Right cardiac atrium (tissue), 5 donors: ENCODE results near the gene PKD2. TPM values are rescaled to one million over a fixed set of nuclear protein-coding genes. Genes with fewer than 3 reads are reported as not detected.

Source experiments
- ATAC-seq, 2 donors: fragments of 200-7000 bp; cut with Tn5 transposase; one replicate each; pipeline versions ENCODE4 v1.8.0 to v1.9.1; 2020; ENCODE audit warnings: moderate library complexity in 2 of 2, mild to moderate bottlenecking in 1 of 2
- DNase-seq, 3 donors: peaks; one replicate each; pipeline ENCODE4 v3.0.0-alpha.2; 2020
- H3K27ac ChIP-seq: one replicate; pipeline ENCODE4 v1.5.1; 2013; ENCODE audit warnings: mild to moderate bottlenecking, low read length, control low read depth, moderate library complexity
- H3K27me3 ChIP-seq: one replicate; pipeline ENCODE4 v1.6.1; 2013; ENCODE audit not compliant: control insufficient read depth, insufficient read depth
- H3K4me1 ChIP-seq: one replicate; pipeline ENCODE4 v1.6.1; 2013; ENCODE audit warnings: low read length; ENCODE audit not compliant: control insufficient read depth, insufficient read depth
- H3K4me3 ChIP-seq: one replicate; pipeline ENCODE4 v1.5.1; 2013; ENCODE audit warnings: low read length, control low read depth
- H3K9me3 ChIP-seq: one replicate; pipeline ENCODE4 v1.6.1; 2013; ENCODE audit warnings: low read length; ENCODE audit not compliant: control insufficient read depth
- WGBS: extraction: QIAGEN DNeasy Blood & Tissue Kit; methylation state at CpG from one replicate; pipeline ENCODE4 v1.1.7; 2013; 5-methylcytosine and 5-hydroxymethylcytosine counted together
- intact Hi-C, 4 donors: fragments of 100-400 bp; cut with DNase I; formaldehyde crosslinking; loops; one replicate each; pipeline versions ENCODE4 v1.11.0 to v1.14.0; 2022 to 2023
- long read RNA-seq, 4 donors: library from polyadenylated mRNA; unstranded; transcript quantifications; one replicate each; pipeline ENCODE4 v2.0.0, GENCODE V29; 2020 to 2021
- polyA plus RNA-seq: library from polyadenylated mRNA; stranded (reverse); fragments of 200-250 nt; gene quantifications from one replicate; pipeline ENCODE4 v1.2.3, GENCODE V29; 2013
- total RNA-seq, 4 donors: library from RNA; stranded (reverse); fragmentation: NEBNext Ultra II Directional; extraction: Animal tissue kit (Norgen Biotek cat#: 25700); gene quantifications; one replicate each; pipeline ENCODE4 v1.2.1, GENCODE V29; 2021
- donor health status: healthy with polysubstance abuse.
- donor health status: DM: no; HTN: yes; CAD: no.
- donor health status: DM: no; HTN: no; CAD: no.
- donor health status: DM: no; HTN: yes; CAD: no; lungs with severe emphysema.
- donor health status: DM: yes; HTN: yes; CAD: no.

The PKD2 gene
- 10 to 100 TPM; 17.5 to 22.6 (median 20.9) TPM for total RNA-seq
- 10.3 TPM for polyA plus RNA-seq
- long read RNA-seq, donor 1, full-length matches to known transcripts = 10 of 25 reads
- long read RNA-seq, donor 1, partial matches to known transcripts = 9 of 25 reads
- long read RNA-seq, donor 1, other reads (novel, unspliced or antisense) = 6 of 25 reads
- long read RNA-seq, donor 2, full-length matches to known transcripts = 4 of 10 reads
- long read RNA-seq, donor 2, partial matches to known transcripts = 2 of 10 reads
- long read RNA-seq, donor 2, other reads (novel, unspliced or antisense) = 4 of 10 reads
- long read RNA-seq, donor 3, partial matches to known transcripts = 9 of 11 reads
- long read RNA-seq, donor 3, other reads (novel, unspliced or antisense) = 2 of 11 reads
- long read RNA-seq, donor 4, full-length matches to known transcripts = 7 of 11 reads
- long read RNA-seq, donor 4, partial matches to known transcripts = 1 of 11 reads
- long read RNA-seq, donor 4, other reads (novel, unspliced or antisense) = 3 of 11 reads

DNA sequence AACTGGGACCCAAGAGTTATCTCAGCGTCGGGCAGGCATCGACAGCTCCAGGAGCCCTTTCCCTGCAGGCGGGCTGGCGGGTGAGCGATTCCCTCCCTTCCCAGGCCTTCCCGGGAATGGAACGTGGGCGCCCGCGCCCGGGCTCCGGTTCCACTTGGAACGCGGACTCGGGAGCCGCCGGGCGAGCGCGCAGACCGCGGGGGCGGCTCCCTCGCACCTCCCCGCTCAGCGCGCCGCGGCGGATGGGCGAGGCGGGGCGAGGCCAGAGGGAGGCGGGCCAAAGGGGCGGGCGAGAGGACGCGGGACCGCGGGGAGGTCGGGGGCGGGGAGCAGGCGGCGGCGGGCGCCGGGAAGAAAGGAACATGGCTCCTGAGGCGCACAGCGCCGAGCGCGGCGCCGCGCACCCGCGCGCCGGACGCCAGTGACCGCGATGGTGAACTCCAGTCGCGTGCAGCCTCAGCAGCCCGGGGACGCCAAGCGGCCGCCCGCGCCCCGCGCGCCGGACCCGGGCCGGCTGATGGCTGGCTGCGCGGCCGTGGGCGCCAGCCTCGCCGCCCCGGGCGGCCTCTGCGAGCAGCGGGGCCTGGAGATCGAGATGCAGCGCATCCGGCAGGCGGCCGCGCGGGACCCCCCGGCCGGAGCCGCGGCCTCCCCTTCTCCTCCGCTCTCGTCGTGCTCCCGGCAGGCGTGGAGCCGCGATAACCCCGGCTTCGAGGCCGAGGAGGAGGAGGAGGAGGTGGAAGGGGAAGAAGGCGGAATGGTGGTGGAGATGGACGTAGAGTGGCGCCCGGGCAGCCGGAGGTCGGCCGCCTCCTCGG lies at the start of gene PKD2:
PKD2 (plus strand) TSS at position 332 of the 818 bp plus-strand sequence; CDS start at position 431, 99 bp downstream.
- H3K27ac ChIP-seq = peak within 1 kb of the TSS; percentile 41
- under 1% methylated on average over 116 of the region's 116 CpGs for WGBS
- peaks cover 3% of the 10 kb centered on the region for H3K4me1 ChIP-seq
- no peaks in the 10 kb centered on the region for H3K9me3 ChIP-seq
- no peaks in the 10 kb centered on the region for H3K27me3 ChIP-seq
- peak within 1 kb of the TSS; percentile 67 for H3K4me3 ChIP-seq
- intact Hi-C loops = no loop called here
- DNase-seq = peak; percentile 91 to 96 (median 96)
- ATAC-seq = peak; percentile 98 to 99

DNA sequence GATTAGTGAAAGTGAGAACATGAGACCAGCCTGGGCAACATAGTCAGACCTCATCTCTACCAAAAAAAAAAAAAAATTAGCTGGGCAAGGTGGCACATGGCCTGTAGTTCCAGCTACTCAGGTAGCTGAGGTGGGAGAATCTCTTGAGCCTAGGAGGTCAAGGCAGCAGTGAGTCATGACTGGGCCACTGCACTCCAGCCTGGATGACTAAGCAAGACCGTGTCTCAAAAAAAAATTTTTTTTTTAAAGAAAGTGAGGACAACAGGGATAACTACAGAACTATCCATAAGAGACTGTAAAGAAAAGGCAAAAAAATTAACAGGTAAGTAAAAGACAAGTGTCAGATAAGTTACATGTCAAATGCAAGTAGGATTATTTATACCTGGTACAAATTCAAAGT lies 45.4 kb upstream of the PKD2 start:
- H3K4me1 ChIP-seq = no peaks in the 10 kb centered on the region
- intact Hi-C loops = no loop called here
- H3K4me3 ChIP-seq = no peak overlapping the region
- H3K27ac ChIP-seq = no peak overlapping the region
- H3K9me3 ChIP-seq = no peaks in the 10 kb centered on the region
- DNase-seq = no peak
- WGBS = 67% methylated on average over 1 of the region's 1 CpG
- ATAC-seq = no peak
- H3K27me3 ChIP-seq = no peaks in the 10 kb centered on the region

DNA sequence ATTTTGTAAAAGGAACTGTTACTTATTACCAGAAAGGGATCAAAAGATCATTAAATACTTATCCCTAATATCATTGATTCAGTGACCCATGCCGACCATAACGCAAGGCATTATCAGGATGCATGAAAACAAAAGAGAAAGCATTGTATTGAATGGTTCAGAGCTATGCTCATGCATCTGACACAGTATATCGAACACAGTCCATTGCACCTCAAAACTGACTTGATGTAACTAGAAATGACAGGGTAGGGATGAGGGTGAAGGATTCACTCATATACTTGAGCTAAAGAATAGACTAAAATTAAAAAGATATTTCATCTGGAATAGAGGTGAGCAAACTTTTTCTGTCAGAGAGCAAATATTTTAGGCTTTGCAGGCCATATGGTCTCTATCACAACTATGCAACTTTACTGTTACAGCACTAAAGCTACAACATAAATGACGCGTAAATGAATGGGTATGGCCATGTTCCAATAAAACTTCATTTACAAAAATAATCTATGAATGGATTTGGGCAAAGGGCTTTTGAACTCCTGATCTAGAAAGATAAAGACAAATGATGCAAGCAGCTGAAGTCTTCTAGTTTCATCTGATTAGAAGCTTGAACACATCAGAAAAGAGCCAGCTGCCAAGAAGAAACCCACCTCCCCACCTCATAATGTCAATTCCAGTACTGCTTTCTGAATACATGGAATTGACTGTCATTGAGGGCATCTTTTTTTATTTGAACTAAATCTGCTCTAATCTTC lies 44.9 kb upstream of the PKD2 start:
- no peak for ATAC-seq
- intact Hi-C loops = no loop called here

DNA sequence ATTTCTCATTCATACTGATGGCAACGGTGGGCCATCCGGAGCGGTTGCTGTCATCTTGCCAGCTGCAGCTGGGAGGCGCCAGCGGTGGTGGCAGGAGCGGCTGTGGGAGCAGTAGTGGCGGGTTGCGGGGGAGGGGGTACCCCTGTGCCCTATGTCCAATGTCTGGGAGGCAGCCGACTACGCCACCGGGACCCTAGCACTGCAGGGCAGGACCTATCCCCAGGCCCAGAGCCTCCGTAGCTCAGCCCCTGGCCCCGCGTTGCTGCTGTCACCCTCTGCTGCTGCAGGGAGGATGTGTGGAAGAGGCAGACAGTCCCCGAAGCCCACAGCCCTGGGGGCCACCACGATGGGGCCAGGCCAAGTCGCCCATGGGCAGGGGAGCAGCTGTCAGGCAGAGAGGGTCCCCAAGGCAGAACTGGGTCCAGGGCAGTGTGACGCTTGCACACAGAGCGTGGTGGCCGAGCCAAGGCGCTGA lies 41.9 kb upstream of the PKD2 start:
- Histone ChIP-seq H3K9me3 (no peaks in the 10 kb centered on the region), H3K4me3 (no peak overlapping the region), H3K27ac (no peak overlapping the region), H3K4me1 (no peaks in the 10 kb centered on the region), H3K27me3 (no peaks in the 10 kb centered on the region)
- no peak for DNase-seq
- ATAC-seq = peak; percentile 23 to 26
- intact Hi-C loops = loop anchor here in 1 of 4 donors (5.0 kb wide), 1 partner anchor 108 kb away; no protein-coding TSS in a partner anchor
- WGBS = 92% methylated on average over 21 of the region's 21 CpGs

More for the DNA sequence above, 44.9 kb upstream of the PKD2 start:
- Histone ChIP-seq H3K4me3 (no peak overlapping the region), H3K27ac (no peak overlapping the region), H3K4me1 (no peaks in the 10 kb centered on the region), H3K27me3 (no peaks in the 10 kb centered on the region), H3K9me3 (no peaks in the 10 kb centered on the region)
- WGBS = 82% methylated on average over 5 of the region's 5 CpGs
- no peak for DNase-seq

DNA sequence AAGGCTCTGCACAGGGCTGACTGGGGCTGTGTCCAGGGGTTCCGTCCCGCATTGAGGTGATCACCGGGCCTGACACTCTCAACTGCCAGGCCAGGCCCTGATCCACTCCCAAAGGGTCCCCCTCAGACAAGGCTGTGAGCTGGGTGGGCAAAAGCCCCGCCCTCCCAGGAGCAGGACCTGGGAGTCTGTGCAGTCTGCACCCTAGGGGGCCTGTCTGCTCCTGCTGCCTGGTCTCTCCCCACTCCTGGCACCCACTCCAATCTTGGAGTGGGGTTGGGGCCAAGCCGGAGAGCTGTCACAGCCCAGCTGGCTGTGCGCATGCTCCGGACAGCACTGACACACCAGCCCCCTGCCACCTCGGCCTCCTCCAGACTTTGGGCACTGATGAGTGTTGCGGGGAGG lies 41.3 kb upstream of the PKD2 start:
- H3K27ac ChIP-seq = no peak overlapping the region
- DNase-seq (no peak), ATAC-seq (peak; percentile 24 to 37)
- no peak overlapping the region for H3K4me3 ChIP-seq
- H3K27me3 ChIP-seq = no peaks in the 10 kb centered on the region
- intact Hi-C loops = loop anchor here in 1 of 4 donors (5.0 kb wide), 1 partner anchor 109 kb away; no protein-coding TSS in a partner anchor
- no peaks in the 10 kb centered on the region for H3K4me1 ChIP-seq
- no peaks in the 10 kb centered on the region for H3K9me3 ChIP-seq
- WGBS = 96% methylated on average over 9 of the region's 9 CpGs

DNA sequence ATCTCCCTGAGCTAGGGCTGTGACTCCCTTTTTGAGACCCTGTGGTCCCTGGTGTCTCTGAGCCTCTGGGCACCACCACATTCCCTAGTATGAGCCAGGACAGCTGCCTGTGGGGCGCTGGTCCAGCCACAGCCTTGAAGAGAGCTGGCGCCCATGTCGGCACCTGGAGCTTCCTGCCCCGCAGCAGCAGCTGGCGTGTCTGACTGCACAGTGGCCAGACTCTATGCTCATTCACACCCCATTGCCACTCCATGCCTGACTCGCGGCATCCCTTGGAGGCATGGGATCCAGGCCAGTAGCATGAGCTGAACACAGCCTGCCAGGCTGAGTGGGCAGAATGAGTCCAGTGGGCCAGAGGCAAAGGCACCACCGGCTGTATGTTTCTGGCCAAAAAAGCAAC lies 40.2 kb upstream of the PKD2 start:
- 92% methylated on average over 8 of the region's 8 CpGs for WGBS
- intact Hi-C loops = loop anchor here in 1 of 4 donors (5.0 kb wide), 1 partner anchor 110 kb away; no protein-coding TSS in a partner anchor
- Histone ChIP-seq H3K27me3 (no peaks in the 10 kb centered on the region), H3K4me1 (no peaks in the 10 kb centered on the region), H3K27ac (no peak overlapping the region), H3K4me3 (no peak overlapping the region), H3K9me3 (no peaks in the 10 kb centered on the region)
- ATAC-seq (no peak), DNase-seq (no peak)

DNA sequence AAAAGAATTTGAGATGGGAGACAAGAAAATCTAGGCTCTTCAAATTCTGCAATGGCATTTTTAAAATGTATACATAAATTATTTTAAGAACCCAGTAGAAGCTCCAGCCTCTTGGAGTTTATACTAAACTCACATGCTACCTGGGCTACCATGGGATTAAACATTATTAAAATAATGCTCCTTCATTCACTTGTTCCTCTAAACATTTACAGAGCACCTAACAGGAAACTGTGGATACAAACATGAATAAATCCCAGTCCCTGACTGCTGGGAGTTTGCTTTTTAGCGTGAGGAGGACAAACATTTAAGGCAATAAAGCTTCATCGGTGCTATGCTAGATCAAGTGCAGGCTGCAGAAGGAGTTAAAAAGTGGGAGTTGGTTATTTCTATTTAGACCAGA lies 37.3 kb upstream of the PKD2 start:
- Histone ChIP-seq H3K9me3 (no peaks in the 10 kb centered on the region), H3K27ac (no peak overlapping the region), H3K4me3 (no peak overlapping the region), H3K4me1 (no peaks in the 10 kb centered on the region), H3K27me3 (no peaks in the 10 kb centered on the region)
- intact Hi-C loops = loop anchor here in 1 of 4 donors (10.0 kb wide), 1 partner anchor 285 kb away; no protein-coding TSS in a partner anchor
- ATAC-seq = no peak
- no peak for DNase-seq
- 88% methylated on average over 2 of the region's 2 CpGs for WGBS

DNA sequence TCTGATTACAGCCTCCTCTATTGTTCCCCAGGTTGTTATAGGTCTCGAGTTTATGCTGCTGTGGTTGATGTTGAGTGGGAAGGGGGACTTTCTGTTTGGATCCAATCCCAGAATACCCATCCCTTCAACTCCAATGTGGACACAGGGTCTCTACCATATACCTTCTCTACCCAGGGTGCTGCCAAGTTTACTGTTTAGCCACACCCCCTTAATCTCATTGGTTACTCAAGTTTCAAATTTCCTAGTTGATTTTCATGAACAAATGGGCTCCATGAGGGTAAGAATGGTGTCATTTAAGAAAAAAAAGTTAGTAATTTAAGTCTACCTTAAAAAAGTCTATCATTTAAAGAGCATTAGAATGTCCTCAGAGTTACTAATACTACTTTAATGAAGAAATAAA lies 35.6 kb upstream of the PKD2 start:
- no peaks in the 10 kb centered on the region for H3K4me1 ChIP-seq
- 44% methylated on average over 1 of the region's 1 CpG for WGBS
- ATAC-seq = no peak

DNA sequence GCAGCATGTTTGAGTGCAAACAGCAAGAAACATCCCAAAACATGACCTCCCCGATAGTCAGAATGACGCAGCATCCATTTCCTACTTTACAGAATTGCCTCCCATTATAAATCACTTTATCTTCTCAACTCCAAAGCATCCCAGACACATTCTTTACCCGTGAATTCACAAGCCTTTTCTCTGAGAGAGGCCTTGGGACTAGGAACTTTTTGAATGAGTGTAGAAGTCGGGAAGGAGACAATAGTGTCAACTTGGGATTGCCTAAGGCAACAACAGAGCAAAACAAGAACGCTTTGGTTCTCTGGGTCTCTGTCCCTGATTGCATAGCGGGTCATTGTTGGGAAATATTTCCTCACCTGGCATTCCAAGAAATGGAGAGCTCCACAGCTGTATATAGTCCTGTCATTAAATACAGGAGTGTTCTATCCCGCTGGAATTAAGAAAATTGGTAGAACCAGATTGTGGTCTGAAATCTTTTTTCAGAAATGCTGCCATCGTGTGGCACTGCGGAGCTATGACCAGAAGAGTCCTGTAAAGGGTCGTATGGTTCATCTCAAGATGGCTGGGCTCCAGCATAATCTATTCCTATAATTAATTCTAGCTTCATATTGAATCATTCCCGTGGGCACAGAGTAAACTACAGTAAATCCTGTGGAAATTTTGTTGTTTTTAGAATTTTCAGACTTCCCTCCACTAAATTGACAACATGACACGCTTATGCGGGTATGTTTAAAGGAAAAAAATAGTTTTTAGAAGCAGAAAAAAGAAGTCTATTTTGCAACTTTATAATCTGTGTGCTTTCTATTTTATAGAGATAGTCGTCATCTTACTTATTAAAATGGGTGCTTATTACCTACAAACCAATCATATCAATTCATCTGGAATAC lies 33.9 kb upstream of the PKD2 start:
- ATAC-seq = peak; percentile 57 to 74
- no peaks in the 10 kb centered on the region for H3K9me3 ChIP-seq
- intact Hi-C loops = loop anchor here in 3 of 4 donors (2.0 to 10.0 kb wide), 2 partner anchors 121 to 289 kb away; no protein-coding TSS in a partner anchor
- H3K27ac ChIP-seq = no peak overlapping the region
- H3K27me3 ChIP-seq = no peaks in the 10 kb centered on the region
- H3K4me1 ChIP-seq = no peaks in the 10 kb centered on the region
- 34% methylated on average over 14 of the region's 14 CpGs for WGBS
- peak; percentile 37 to 73 (median 59) for DNase-seq
- no peak overlapping the region for H3K4me3 ChIP-seq

More for the DNA sequence above, 35.6 kb upstream of the PKD2 start:
- no peak for DNase-seq
- Histone ChIP-seq H3K4me3 (no peak overlapping the region), H3K27me3 (no peaks in the 10 kb centered on the region), H3K27ac (no peak overlapping the region), H3K9me3 (no peaks in the 10 kb centered on the region)
- intact Hi-C loops = loop anchor here in 2 of 4 donors (2.0 to 10.0 kb wide), 2 partner anchors 119 to 287 kb away; no protein-coding TSS in a partner anchor
